Neuronal stem cell (in vitro differentiated cells): ENCODE measurements around the gene TOP3A.

Source experiments
- DNase-seq: peaks from one replicate; pipeline ENCODE4 v3.0.0-alpha.2; 2013; ENCODE audit warnings: low spot score
- H2AFZ ChIP-seq: one replicate; pipeline ENCODE4 v1.6.1; 2013; ENCODE audit warnings: mild to moderate bottlenecking, low read length, inconsistent platforms
- H2AK5ac ChIP-seq: 2 replicates; pipeline ENCODE4 v1.6.1; 2013; ENCODE audit warnings: low read depth, mild to moderate bottlenecking, inconsistent platforms, low read length, moderate library complexity, mixed read lengths
- H2BK120ac ChIP-seq: 2 replicates; pipeline ENCODE4 v1.6.1; 2013; ENCODE audit warnings: low read depth, mild to moderate bottlenecking, inconsistent platforms, low read length, moderate library complexity, mixed read lengths
- H2BK12ac ChIP-seq: one replicate; pipeline ENCODE4 v1.6.1; 2013; ENCODE audit warnings: low read length, inconsistent platforms
- H2BK15ac ChIP-seq: 2 replicates; pipeline ENCODE4 v1.6.1; 2013; ENCODE audit warnings: mild to moderate bottlenecking, low read length, inconsistent platforms, mixed read lengths
- H2BK5ac ChIP-seq: one replicate; pipeline ENCODE4 v1.6.1; 2013; ENCODE audit warnings: inconsistent platforms, mild to moderate bottlenecking, low read length, moderate library complexity
- H3K14ac ChIP-seq: one replicate; pipeline ENCODE4 v1.6.1; 2013; ENCODE audit warnings: low read length, inconsistent platforms
- H3K18ac ChIP-seq: 2 replicates; pipeline ENCODE4 v1.6.1; 2013; ENCODE audit warnings: low read length, inconsistent platforms
- H3K23ac ChIP-seq: 2 replicates; pipeline ENCODE4 v1.6.1; 2013; ENCODE audit warnings: low read depth, mild to moderate bottlenecking, mixed read lengths, low read length, inconsistent platforms; ENCODE audit not compliant: poor library complexity
- H3K27ac ChIP-seq: replicated peaks from 3 replicates; pipeline ENCODE4 v1.5.1; 2013; ENCODE audit warnings: low read length, inconsistent platforms
- H3K27me3 ChIP-seq, 3 experiments: 2 replicates each; pipeline ENCODE4 v1.6.1; 2013; ENCODE audit warnings: low read length in 3 of 3, mild to moderate bottlenecking in 2 of 3, inconsistent platforms in 1 of 3, low read depth in 1 of 3, mixed read lengths in 1 of 3, moderate library complexity in 1 of 3; ENCODE audit not compliant: control insufficient read depth in 3 of 3, insufficient read depth in 3 of 3
- H3K36me3 ChIP-seq, 2 donors: replicated peaks in 1 of 2; 2 replicates each; pipeline ENCODE4 v1.6.1; 2013; ENCODE audit warnings: low read length in 2 of 2; ENCODE audit not compliant: control insufficient read depth in 2 of 2, insufficient read depth in 2 of 2
- H3K4ac ChIP-seq: 2 replicates; pipeline ENCODE4 v1.6.1; 2013; ENCODE audit warnings: inconsistent platforms, mild to moderate bottlenecking, low read length, moderate library complexity
- H3K4me1 ChIP-seq, 2 donors: 1 replicate in 1 of 2; 2 replicates in 1 of 2; pipeline ENCODE4 v1.6.1; 2013; ENCODE audit warnings: low read length in 2 of 2, low read depth in 1 of 2; ENCODE audit not compliant: control insufficient read depth in 2 of 2, insufficient read depth in 1 of 2
- H3K4me2 ChIP-seq: one replicate; pipeline ENCODE4 v1.6.1; 2013; ENCODE audit warnings: mild to moderate bottlenecking, low read length, inconsistent platforms; ENCODE audit not compliant: insufficient read depth, poor library complexity, severe bottlenecking
- H3K4me3 ChIP-seq, 2 donors: 2 replicates each; pipeline ENCODE4 v1.5.1; 2013; ENCODE audit warnings: low read length in 2 of 2, mild to moderate bottlenecking in 2 of 2, inconsistent platforms in 1 of 2, moderate library complexity in 1 of 2
- H3K79me1 ChIP-seq: one replicate; pipeline ENCODE4 v1.6.1; 2013; ENCODE audit warnings: low read depth, mild to moderate bottlenecking, inconsistent platforms, low read length, moderate library complexity
- H3K9ac ChIP-seq: one replicate; pipeline ENCODE4 v1.6.1; 2013; ENCODE audit warnings: mild to moderate bottlenecking, low read depth, low read length, inconsistent platforms; ENCODE audit not compliant: poor library complexity
- H3K9me3 ChIP-seq, 2 donors: replicated peaks in 1 of 2; 2 replicates each; pipeline versions ENCODE3 to v1.6.1; 2013; ENCODE audit warnings: low read length in 2 of 2, mild to moderate bottlenecking in 2 of 2, inconsistent platforms in 1 of 2, low read depth in 1 of 2, mixed read lengths in 1 of 2, moderate library complexity in 1 of 2; ENCODE audit not compliant: control insufficient read depth in 2 of 2, insufficient read depth in 1 of 2
- H4K8ac ChIP-seq: one replicate; pipeline ENCODE4 v1.6.1; 2013; ENCODE audit warnings: low read depth, mild to moderate bottlenecking, inconsistent platforms, low read length, moderate library complexity
- H4K91ac ChIP-seq: one replicate; pipeline ENCODE4 v1.6.1; 2013; ENCODE audit warnings: low read length, low read depth, mild to moderate bottlenecking, inconsistent platforms; ENCODE audit not compliant: poor library complexity
- WGBS, 2 donors: extraction: QIAGEN DNeasy Blood & Tissue Kit; methylation state at CpG; one replicate each; pipeline ENCODE4 v1.1.7; 2013; ENCODE audit warnings: missing lambda C conversion rate in 2 of 2, mixed read lengths in 1 of 2; ENCODE audit not compliant: insufficient read length in 2 of 2, insufficient replicate concordance in 1 of 2; ENCODE audit errors: extremely low coverage in 2 of 2; 5-methylcytosine and 5-hydroxymethylcytosine counted together

The TOP3A gene

DNA sequence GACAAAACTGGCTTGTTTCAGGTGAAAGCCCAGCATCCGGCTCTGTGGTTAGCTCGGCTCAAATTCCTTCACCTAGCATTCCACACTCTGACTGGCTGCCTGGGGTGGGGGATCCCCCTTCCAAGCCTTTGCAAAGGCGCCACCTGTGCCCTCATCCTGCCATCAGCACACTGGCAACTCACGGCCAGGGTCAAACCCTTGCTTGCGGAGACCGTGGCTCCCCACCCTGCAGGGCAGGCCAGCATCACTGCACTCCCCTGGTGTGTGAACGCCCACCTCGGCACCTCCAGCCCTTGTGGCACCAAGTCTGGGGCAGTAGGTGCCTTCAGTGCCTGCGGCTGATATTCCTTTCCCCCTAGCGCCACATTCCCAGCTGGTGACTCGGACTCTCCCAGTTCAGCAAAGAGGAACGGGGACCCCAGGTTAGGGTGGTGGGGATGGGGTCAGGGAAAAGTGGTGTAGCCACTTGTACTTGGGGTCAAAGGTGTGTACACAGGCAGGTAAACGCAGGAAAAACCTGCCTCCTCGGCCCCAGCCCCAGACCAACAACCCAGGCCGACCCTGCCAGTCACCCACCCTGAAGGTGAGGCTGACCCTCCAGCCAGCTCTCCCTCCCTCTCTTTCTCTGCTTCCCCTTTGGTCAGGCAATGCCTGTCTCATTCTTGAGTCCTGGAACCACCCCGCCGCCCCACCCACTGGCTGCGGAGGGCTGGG is 57.4 kb downstream of the TOP3A start:
- peak overlapping the region; percentile 85 for H3K9ac ChIP-seq
- H3K9me3 ChIP-seq, result no peaks in the 10 kb centered on the region
- H3K14ac ChIP-seq, result no peak overlapping the region
- peaks cover 0 to under 1% (median 0%) of the 10 kb centered on the region in 3 experiments for H3K27me3 ChIP-seq
- H2BK12ac ChIP-seq, result no peak overlapping the region
- H4K91ac ChIP-seq, result no peak overlapping the region
- DNase-seq, result no peak
- no CpG with 5 or more reads among the region's 18 CpGs for WGBS, 2 donors
- H3K4ac ChIP-seq, result no peak overlapping the region
- peaks cover 36 to 44% of the 10 kb centered on the region in 2 donors for H3K36me3 ChIP-seq
- H2BK120ac ChIP-seq, result no peak overlapping the region
- H2BK5ac ChIP-seq, result no peak overlapping the region
- H3K4me1 ChIP-seq, result peaks cover 12 to 21% of the 10 kb centered on the region in 2 donors
- H3K23ac ChIP-seq, result peak overlapping the region; percentile 47
- peak overlapping the region; percentile 6 for H2AK5ac ChIP-seq
- peaks cover 21% of the 10 kb centered on the region for H3K79me1 ChIP-seq
- H3K4me3 ChIP-seq, result peak overlapping the region; percentile 86 to 98
- H3K27ac ChIP-seq, result peak overlapping the region; percentile 85
- no peak overlapping the region for H2BK15ac ChIP-seq
- no peak overlapping the region for H4K8ac ChIP-seq
- peak overlapping the region; percentile 76 for H3K18ac ChIP-seq
- peak overlapping the region; percentile 96 for H2AFZ ChIP-seq
- H3K4me2 ChIP-seq, result peak overlapping the region; percentile 87

DNA sequence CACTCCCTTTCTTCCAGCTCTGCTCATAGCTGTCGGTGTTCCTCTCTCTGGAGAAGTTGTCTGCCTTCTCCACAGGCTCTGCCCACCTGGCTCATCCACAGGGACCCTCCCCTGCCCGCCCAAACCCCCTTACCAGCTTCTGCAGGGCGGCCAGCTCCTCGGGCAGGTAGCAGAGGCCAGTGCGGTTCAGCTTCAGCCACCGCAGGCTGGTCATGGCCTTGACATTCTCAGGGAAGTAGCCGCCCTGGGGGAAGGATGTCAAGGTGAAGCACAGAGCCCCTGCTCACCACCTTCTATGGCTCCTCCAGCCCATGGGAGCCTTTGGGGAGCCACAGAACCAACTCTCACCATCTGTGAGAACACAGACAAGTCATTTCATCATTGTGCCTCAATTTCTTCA is 58.0 kb downstream of the TOP3A start:
- Histone ChIP-seq H3K36me3 (peaks cover 42 to 50% of the 10 kb centered on the region in 2 donors), H3K79me1 (peaks cover 21% of the 10 kb centered on the region), H3K27me3 (no peaks in the 10 kb centered on the region), H3K4me3 (peak overlapping the region in 1 of 2 donors; percentile 37), H4K8ac (no peak overlapping the region), H2AFZ (no peak overlapping the region), H2BK5ac (no peak overlapping the region), H3K4ac (no peak overlapping the region), H2AK5ac (no peak overlapping the region), H3K23ac (peak overlapping the region; percentile 8), H2BK12ac (no peak overlapping the region), H2BK15ac (no peak overlapping the region), H3K9ac (no peak overlapping the region), H3K27ac (no peak overlapping the region), H3K9me3 (no peaks in the 10 kb centered on the region), H2BK120ac (no peak overlapping the region), H3K4me1 (peaks cover 11 to 20% of the 10 kb centered on the region in 2 donors), H4K91ac (no peak overlapping the region), H3K4me2 (peak overlapping the region; percentile 87), H3K14ac (peak overlapping the region; percentile 71), H3K18ac (peak overlapping the region; percentile 28)
- no peak for DNase-seq
- WGBS, 2 donors, result no CpG with 5 or more reads among the region's 7 CpGs

DNA sequence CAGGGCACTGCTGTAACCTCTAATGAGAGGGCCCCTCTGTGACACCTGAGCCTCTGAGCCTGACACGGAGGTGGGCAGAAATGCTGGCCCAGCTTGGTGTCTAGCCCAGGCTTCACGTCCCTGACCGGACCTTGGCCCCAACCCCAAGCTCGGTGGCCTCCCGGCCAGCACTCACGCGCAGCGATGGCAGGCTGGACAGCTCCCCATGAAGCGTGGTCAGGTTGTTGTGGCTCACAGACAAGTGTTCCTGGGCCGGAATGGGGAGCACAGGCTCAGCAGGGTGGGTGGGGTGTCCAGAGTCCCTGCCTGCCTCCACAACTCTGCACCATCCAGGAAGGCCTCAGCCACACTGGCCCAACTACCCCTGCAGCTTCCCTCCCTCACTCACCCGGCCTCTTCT is 58.4 kb downstream of the TOP3A start:
- Histone ChIP-seq H3K4me2 (peak overlapping the region; percentile 11), H2BK15ac (no peak overlapping the region), H2AFZ (no peak overlapping the region), H3K27ac (no peak overlapping the region), H3K4ac (no peak overlapping the region), H3K9ac (no peak overlapping the region), H3K36me3 (peaks cover 46 to 54% of the 10 kb centered on the region in 2 donors), H3K23ac (peak overlapping the region; percentile 8), H3K79me1 (peaks cover 21% of the 10 kb centered on the region), H2BK120ac (no peak overlapping the region), H3K4me3 (peak overlapping the region in 1 of 2 donors; percentile 37), H2BK12ac (no peak overlapping the region), H2AK5ac (no peak overlapping the region), H3K9me3 (no peaks in the 10 kb centered on the region), H2BK5ac (no peak overlapping the region), H4K91ac (no peak overlapping the region), H3K4me1 (peaks cover 9 to 16% of the 10 kb centered on the region in 2 donors), H3K18ac (no peak overlapping the region), H3K14ac (peak overlapping the region; percentile 71), H3K27me3 (no peaks in the 10 kb centered on the region), H4K8ac (no peak overlapping the region)
- no CpG with 5 or more reads among the region's 11 CpGs for WGBS, 2 donors
- DNase-seq, result no peak

DNA sequence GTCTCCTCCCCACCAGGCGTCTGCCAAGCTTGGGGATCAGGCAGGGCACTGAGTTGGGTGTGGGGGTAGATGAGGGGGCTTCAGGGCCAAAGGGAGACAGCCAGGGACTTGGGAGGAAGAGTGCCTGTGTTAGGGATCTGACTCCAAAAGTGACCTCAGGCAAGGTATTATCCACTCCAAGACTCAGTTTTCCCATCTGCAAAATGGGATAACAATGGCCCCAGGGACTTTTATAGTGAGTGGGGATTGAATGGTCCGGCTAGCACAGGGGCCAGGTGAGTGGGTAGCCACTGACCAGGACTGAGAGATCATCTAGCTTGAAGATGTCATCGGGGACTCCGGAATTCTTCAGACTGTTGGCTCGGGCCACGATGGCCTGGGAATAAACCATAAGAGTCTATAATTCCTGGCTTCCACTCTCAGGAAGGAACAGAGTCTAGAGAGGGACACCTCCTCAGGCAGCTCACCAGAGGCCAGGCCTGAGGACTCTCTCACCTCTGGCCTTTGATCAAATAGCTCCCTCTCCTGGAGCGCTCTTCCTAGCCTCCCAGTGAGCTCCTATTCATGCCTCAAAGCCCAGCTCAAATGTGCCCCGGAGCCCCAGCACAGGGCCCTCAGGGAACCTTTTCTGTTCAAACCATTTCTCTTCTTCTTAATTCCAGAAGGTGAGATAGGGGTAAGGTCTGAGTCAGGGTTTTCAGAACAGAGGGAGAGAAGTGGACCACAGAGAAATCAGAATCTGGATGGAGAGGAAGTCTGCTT is 59.7 kb downstream of the TOP3A start:
- Histone ChIP-seq H3K14ac (no peak overlapping the region), H3K79me1 (peaks cover 23% of the 10 kb centered on the region), H2BK12ac (no peak overlapping the region), H3K18ac (peak overlapping the region; percentile 17), H3K27me3 (no peaks in the 10 kb centered on the region), H2AFZ (no peak overlapping the region), H2AK5ac (no peak overlapping the region), H3K23ac (peak overlapping the region; percentile 65), H3K4me1 (peaks cover 5 to 11% of the 10 kb centered on the region in 2 donors), H3K4ac (no peak overlapping the region), H3K4me2 (no peak overlapping the region), H3K9ac (no peak overlapping the region), H2BK120ac (no peak overlapping the region), H2BK15ac (no peak overlapping the region), H2BK5ac (no peak overlapping the region), H3K4me3 (no peak overlapping the region), H3K9me3 (no peaks in the 10 kb centered on the region), H3K36me3 (peaks cover 58 to 67% of the 10 kb centered on the region in 2 donors), H4K8ac (peak overlapping the region; percentile 65), H3K27ac (no peak overlapping the region), H4K91ac (no peak overlapping the region)
- DNase-seq, result no peak
- WGBS, 2 donors, result no CpG with 5 or more reads among the region's 8 CpGs
